ENCODE data around the gene MYL12B.
"Not testable (repeated sequence)": the region's sequence is repeated elsewhere in the genome, so short reads cannot be mapped to it uniquely, and the experiment has no call there.

Gene MYL12B

DNA sequence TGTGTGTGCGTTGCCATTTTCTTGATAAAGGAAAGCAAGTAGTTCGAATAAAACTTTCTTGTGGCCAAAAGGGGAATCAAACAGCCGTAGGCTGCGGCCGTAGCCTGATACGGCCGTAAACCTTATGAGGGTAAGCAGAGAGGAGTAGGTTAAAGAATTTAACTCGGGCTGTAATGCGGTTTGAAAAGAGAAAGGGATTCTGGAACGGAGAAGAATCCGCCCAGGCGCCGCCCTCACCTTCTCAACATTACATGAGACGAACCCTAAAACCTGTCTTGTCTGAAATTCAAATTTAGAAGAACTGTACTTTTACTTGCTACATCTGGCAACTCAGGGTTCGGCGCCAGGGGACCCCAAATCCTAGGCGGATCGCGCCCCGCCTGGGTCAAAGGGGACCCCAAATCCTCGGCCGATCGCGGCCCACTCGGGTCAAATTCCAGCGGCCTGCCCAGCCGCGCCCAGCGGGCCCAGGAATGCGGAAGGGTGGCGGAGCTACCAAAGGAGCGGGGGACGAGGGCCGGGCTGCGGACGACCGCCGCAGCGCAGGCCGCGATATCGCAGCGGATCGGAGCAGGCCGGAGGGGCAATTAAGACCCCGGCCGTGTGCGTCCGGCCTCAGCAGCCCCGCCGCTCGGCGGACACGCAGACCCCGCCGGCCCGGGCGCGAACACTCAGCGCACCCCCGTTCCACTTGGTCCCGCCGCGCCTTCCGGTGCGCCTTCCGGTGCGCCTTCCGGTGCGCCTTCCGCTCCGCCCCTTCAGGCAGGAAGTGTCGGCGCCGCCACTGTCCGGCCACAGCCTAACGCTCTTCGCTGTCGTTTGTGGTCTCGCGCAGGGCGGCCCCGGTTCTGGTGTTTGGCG lies at the start of gene MYL12B:
Gene MYL12B, plus strand, starts transcription at position 761 of the 861 bp plus-strand sequence. CDS start 10,766 bp downstream, outside the sequence.
- peak; percentile 23 for DNase-seq

DNA sequence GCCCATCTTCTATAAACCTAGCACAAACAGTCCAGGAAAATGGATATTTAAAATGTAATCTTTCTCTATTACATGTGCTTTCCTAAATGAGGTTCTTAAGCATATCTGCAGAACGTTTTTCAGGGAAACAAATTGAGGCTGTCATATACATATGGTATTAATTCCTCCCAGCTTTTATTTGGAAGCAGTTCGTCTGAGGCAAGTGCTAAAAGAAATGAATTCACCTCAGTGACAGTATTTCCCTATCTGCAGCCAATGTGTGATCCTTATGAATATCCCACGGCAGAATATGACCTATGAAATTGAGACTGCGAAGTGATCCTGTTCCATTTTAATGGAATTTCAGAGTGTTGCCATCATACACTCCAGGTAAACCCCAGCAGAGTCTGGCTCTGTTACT lies 49.3 kb upstream of the MYL12B start:
- DNase-seq: no peak

DNA sequence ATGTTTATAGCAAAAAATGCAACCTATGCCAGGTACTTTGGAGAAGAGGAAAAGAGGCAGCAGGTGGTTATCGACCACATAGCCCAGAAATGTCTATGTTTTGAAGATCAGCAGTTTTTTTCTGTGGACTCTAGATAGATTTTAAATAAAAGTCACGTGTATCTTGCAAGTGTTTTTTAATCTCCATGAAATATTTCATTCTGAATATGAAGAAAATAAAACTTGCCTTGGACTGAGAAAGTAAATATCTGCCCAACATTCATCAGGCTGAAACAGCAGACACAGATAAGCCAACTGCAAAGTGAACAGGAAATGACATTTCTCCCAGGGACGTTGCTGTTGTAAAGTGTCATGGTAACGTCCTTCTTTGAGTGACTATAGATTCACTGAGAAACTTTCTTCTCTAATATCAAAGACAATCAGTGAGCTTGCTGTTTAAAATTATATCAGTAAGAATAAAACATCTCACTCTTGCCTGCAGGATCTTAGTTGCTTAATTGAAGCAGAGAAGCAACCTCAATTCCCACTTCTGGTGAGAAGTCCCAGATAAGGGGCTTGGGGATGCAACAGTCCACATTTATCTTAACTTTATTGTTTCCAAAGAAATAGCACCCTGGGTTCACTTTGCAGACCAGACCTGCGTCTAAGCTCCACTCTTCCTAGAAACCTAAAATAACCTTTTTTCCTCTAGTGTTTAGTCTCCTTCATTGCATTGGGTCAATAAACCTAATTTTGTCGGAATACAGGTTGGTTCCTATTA lies 48.5 kb upstream of the MYL12B start:
- no peak for DNase-seq

DNA sequence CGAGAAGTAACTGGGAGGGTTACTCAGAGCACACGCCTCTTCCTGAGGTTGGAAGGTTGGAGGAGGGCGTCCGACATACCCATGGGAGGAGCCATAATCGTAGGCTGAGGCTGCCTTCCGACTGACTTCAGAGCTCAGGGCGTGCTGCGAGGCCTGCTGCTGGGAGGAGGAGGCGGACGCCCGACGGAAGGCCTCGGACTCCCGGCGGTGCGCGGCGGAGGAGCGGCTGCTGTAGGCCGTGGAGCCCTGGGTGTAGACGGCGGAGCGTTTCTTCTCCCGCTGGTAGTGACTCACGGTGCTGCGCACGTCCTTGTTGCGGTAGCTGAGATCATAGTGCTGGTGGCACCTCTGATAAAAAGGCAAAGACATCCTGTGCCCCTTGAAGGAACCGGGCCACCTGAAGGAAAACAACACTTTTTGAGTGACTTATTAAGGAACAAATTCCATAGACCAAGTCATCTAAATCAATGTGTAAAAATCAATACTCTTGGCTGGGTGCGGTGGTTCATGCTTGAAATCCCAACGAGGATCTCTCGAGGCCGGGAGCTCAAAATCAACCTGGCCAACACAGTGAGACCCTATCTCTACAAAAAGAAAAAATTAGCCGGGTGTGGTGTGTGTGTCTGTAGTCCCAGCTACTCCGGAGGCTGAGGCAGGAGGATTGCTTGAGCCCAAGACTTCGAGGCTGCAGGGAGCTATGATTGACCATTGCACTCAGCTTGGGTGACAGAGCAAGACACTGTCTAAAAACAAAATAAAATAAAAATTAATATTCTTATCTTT lies 46.9 kb upstream of the MYL12B start:
- no peak for DNase-seq

DNA sequence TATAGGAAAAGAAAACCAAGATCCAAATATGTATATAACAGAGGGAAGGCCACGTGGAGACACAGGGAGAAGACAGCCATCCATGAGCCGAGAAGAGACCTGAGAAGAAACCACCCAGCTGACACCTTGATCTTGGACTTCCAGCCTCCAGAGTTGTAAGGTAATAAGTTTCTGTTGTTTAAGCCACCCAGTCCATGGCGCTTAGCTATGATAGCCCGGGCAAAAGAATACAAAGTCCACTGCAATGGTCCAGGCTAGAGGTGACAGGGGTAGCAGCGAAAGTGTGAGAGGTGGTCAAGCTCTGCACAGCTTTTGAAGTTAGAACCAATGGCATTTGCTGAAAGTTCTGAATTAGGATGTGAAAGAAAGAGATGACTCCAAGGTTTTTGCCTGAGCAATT lies 44.9 kb upstream of the MYL12B start:
- no peak for DNase-seq

DNA sequence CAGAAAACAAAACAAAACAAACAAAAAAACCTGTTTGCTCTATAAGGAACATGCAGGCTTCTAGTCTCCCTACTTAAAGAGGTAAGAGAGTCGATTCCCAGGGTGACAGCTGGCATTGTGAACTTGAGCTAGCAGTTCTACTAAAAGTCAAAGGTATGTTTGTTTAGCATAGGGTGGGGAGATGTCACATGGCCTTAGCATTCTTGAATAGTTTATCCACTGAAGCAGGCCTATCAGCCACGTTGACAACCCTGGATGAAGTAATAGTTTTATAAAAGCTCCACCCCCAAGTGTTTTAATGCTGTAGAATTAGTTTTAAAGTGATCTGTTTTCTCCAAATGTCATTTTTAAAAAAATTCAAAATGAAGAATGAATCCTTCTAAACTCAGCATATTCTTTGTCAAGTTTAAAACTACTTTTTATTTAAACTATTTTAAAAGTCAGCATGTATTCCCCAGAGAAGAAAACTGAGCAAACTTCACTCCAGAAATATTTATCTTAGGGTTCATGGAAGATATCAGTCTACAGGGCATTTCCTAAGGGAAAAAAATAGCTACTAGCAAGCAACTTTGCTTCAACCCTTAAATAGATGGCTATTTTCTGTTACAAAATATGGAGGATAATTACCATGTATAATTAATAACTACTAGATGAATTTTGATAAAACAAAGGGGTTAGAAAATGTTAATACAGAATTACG lies 43.8 kb upstream of the MYL12B start:
- DNase-seq: no peak

DNA sequence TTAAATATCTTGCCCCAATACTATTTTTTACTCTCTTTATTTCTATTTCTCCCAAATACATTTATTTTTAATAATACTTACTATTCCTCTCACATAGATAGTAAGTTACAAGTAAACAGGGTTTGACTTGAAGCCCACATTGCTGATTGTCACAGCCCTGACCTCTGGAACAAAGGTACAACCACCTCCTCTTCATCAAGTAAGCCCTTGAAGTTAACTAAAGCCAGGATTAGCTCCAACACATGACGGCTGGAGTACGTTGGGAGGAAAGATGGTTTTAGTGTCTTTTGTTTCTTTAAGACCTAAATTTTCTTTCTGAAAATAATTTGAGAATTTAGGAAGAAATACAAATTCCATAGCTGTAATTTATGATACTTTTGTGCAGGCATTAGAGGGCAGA lies 43.1 kb upstream of the MYL12B start:
- no peak for DNase-seq

DNA sequence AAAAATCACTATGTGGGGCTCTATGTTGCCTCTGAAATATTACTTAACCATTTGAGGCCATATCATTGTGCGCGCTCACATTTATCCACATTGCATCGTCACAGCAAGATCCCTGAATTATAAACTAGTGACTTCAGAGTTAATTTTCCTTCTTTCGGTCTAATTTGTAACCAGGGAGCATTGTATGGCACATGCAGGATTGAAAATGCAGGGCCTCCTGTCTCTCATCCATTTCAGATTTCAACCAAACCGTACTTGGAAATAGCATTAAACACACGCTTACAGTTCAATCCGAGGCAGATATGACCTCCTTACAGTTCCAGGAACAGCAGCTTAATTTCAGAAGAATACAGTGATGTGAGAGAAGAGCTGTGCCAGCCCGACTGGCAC lies 42.7 kb upstream of the MYL12B start:
- DNase-seq: no peak

DNA sequence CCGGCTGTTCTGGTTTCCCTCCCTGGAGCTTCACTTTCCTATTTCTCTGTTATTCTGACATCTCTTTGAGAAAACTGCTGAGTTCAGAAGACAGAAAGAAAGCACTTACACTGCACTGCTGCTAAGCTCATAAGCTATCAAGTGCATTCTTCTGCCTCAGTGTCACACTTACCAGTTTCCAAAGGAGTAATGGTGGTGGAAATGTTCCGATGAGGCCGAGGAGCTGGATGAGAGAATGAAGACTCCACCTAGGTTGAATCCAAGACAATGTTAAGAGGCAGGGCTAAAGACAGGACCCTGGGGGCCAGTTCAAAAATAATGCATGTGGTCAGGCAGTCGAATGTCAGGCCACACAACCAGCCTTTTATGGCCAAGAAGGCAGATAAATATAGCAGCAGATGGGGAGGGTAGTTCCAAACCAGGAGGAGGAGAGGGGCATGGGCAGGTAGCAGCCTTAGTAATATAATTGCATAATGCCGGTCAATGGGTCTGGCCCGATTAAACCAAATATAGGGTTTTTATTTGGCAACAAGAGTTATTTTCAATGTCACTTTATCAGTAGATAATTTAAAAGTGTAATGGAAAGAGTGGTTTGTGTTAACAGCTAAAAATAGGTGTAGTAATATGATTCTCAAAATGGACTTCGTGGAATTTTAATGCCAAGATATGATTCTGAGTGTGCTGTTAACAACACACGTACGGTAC lies 42.1 kb upstream of the MYL12B start, which contains the start of gene MYOM1:
Gene MYOM1, minus strand, starts transcription at position 338 of the 705 bp plus-strand sequence. CDS start 4,745 bp downstream, outside the sequence.
- no peak for DNase-seq

DNA sequence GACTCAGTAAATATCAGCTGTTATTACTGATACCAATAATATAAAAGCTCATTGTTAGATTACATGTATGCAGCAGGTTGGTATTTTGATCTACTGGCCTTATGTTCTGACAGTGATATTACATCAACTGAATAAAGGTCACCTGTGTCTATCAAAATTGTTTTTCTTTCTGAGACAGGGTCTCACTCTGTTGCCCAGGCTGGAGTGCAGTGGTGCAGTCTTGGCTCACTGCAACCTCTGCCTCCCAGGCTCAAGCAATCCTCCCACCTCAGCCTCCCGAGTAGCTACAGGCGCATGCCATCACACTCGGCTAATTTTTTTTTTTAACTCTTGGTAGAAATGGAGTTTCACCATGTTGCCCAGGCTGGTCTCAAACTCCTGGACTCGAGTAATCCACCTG lies 41.1 kb upstream of the MYL12B start:
- not testable (repeated sequence) for DNase-seq

DNA sequence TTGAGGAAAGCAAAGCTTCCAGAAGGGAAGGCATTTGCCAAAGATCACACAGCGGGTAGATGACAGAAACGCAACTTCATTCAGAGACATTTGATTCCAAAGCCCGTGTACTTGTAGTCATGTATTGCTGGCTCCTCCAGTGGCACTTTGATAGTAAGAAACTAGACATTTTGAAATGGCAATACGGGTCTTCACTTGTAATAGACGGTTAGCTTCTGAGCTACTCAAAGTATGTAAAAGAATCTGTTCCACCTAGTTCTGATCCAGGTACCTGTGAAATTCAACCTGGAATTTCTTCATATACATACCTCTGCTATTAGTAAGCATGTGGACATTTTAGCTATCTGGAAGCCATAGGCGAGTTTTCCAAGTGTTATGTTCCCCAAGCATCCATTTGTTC lies 40.4 kb upstream of the MYL12B start:
- no peak for DNase-seq

DNA sequence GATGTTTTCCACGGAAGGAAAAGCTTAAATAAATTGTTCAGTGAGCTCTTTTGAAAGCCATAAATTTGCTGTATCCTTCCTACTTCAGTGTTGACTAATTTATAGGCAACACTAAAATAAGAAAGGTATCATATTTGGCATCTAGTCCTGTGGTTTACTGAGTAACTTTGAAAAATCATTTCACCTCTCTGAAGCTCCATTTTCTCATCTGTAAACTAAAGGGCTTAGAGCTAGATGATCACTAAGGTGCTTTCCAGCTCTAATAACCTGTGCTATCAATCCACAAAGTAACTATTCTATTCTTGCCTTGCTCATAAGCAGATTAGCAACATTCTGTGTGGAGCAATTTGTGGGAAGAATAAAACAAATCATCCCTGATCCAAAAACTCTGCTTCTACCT lies 38.6 kb upstream of the MYL12B start:
- DNase-seq: no peak

DNA sequence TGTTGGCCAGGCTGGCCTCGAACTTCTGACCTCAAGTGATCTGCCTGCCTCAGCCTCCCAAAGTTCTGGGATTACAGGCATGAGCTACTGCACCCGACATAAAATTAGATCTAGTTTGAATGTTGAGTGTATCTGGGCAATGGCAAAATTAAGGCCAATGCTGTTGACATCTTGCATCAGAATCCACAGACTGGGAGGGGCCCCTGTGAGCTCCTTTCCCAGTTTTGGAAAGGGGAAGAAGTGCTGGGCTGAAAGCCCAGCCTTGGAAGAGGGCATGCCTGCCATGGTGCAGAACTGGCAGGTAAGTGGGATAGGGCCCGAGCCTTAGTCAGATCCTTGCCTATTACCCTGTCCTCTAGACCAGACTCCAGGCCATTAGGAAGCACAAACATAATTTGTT lies 37.7 kb upstream of the MYL12B start:
- no peak for DNase-seq

DNA sequence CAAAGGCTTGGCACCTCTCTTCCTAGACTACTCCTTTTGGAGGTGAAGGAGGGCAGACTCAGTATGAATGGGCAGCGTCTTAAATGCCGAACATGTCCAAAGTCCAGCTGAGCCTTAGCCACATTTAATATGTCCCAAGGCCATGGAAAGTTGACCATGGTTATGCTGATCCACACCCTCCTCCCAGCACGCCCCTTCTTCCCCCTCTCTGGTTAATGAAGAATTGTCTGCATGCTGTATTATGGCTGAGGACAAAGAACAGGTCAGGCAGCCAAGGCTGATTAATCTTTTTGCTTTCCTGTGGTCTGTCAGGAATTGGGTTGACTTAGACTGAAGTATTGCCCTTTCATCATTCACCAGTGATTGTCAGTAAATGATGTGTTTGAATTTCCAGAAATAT lies 36.3 kb upstream of the MYL12B start:
- no peak for DNase-seq

DNA sequence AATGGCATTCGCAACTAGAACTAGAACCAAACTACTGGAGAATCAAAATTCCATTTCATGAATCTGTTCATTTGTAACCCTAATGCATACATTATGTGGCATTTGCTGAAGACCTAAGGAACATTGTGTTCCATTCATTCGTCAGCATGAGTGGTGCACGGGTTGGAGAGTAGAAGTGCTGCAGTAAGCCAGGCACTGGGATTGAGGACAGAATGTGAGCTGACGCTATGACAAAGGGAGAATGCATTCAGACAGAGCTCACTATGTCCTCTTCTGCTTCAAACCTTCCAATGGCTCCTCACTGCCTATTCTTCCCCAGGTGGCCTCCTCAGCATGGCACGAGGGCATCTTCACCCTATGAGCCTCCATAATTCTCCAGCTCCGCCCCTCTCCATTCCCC lies 35.9 kb upstream of the MYL12B start:
- DNase-seq: no peak

DNA sequence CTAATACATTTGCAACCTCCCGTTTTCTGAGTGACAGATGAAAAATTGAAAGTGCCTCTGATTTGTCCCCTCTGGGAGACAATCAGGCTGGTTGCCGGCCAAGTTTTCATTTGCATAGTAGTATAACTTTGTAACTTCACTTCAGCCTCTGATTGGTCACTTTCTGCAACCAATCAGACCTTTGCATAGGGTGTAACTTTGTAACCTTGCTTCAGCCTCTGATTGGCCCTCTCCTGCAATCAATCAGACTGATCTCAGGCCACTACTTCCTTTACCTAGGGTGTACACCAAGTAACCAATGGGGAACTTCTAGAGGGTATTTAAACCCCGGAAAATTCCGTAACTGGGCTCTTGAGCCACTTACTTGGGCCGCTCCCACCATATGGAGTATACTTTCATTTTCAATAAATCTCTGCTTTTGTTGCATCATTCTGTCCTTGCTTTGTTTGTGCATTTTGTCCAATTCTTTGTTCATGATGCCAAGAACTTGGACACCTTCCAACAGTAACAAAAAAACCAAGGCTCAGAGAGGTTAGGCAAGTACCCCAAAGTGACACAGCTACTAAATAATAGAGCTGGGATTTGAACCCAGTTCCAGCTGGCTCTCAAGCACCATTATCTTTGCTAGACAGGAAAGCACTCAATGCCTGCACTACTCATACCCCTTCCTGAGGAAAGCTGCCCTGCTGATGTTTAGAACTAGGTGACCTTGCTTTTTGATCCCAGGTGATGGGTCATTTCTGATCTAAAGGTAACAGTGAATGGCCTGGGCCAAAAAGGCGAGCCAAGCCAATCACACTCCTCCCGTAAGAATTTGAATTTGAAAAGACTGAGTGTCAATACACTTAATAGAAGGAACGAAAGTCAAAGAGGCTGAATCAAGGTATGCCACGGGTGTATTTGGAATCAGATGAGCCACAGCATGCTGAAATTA lies 31.3 kb upstream of the MYL12B start:
- no peak for DNase-seq

DNA sequence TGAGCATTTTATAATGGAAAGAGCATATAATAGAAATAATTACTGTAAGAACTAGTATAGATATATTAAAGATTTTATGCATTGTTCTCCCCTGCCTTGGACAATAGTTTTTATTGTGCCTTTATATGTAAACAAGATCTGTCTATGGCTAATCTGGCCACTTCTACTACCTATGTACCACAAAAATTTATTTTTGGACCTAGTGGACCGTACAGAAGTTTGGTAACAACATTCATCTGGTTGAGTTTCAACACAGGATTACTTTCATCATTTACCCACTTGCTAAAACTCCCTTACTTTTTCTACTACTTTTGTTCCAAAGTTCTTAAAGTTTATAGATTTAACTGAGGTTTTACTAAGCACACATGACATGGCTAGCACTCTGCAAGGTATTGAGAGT lies 28.9 kb upstream of the MYL12B start:
- no peak for DNase-seq

DNA sequence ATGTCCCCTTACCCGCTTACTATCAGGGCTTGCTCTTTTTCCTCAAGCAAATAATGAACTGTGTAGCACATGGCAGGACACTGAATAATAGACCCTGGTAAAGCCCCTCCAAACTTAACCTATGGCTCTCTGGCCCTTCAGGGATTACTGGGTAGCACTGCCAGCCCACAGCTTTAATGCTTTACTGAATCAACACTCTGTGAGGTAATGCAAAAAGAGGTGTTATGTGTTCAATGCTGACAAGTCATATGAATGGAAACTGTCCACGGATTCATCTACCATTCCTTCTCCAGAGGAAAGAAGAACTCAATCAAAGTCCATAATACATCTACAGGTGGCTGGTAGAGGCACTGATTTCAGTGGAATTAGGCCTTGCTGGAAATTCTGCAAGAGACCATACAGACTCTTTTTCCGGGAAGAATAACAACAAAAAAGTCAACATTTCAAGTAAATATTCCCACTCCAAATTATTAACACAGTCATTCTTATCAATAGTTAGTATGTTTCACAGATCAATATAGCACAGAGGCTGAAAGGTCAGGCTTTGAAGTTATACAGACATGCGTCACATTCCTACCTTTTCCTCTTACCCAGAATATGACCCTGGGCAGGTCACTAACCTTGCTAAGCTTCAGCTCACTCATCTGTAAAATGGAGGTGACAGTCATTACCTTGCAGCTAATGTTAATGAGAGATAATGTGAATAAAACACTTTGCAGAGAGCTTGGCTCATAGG lies 28.3 kb upstream of the MYL12B start:
- no peak for DNase-seq

DNA sequence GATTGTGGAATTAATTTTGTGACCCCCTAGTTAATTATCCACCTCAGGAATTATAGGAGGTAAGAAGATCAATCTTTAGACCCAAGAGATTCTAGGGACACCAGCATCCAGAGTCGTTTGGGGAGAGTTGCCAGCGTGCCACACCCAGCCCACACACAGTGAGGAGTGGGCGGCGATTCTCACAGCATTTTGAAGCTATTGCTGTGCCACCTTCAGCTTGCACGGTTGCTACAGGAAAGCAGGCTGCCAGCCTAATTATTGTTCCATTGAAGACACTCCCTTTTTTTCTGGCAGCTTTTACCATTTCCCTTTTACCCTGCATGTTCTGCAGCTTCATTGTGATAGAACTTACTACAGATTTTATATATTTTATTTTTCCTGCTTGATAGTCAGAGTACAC lies 27.5 kb upstream of the MYL12B start:
- DNase-seq: no peak

DNA sequence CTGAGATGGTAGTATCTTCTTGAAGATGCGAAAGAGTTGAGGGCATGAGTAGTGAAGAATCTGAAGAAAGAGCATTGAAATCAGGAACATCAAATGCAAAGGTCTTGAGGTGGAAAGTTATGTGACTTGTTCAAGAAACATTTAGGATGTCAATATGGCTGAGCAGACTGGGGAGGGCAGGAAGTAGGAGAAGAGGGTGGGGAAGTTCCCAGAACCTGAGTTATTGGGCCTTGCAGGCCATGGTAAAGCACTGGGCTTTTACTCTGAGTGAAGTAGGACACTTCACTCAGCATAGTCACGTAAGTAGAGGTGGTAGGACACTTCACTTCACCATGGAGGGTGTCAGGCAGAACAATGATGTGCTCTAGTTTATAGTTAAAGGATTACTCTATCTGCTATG lies 26.1 kb upstream of the MYL12B start:
- no peak for DNase-seq
